Mesenchymal stem cell (in vitro differentiated cells and primary cell): ENCODE results near the gene TRIOBP.

Source experiments
- DNase-seq: peaks from one replicate; pipeline ENCODE4 v3.0.0-alpha.2; 2013
- H2AFZ ChIP-seq: one replicate; pipeline ENCODE4 v1.6.1; 2013; ENCODE audit warnings: low read depth, mild to moderate bottlenecking, control low read depth, inconsistent platforms, low read length, moderate library complexity
- H2AK5ac ChIP-seq: 2 replicates; pipeline ENCODE4 v1.6.1; 2013; ENCODE audit warnings: low read length, moderate library complexity, mild to moderate bottlenecking, inconsistent platforms; ENCODE audit not compliant: severe bottlenecking
- H2BK120ac ChIP-seq: one replicate; pipeline ENCODE4 v1.6.1; 2013; ENCODE audit warnings: low read depth, mild to moderate bottlenecking, inconsistent platforms, low read length, moderate library complexity
- H2BK12ac ChIP-seq, 2 experiments: one replicate each; pipeline ENCODE4 v1.6.1; 2013; ENCODE audit warnings: inconsistent platforms in 2 of 2, low read length in 2 of 2, mild to moderate bottlenecking in 2 of 2, moderate library complexity in 2 of 2, control low read depth in 1 of 2
- H2BK15ac ChIP-seq: one replicate; pipeline ENCODE4 v1.6.1; 2013; ENCODE audit warnings: mild to moderate bottlenecking, low read depth, inconsistent platforms; ENCODE audit not compliant: poor library complexity, severe bottlenecking
- H2BK5ac ChIP-seq: 2 replicates; pipeline ENCODE4 v1.6.1; 2013; ENCODE audit warnings: low read depth, mild to moderate bottlenecking, low read length, control low read depth, inconsistent platforms; ENCODE audit not compliant: poor library complexity, severe bottlenecking
- H3K14ac ChIP-seq, 2 experiments: one replicate each; pipeline ENCODE4 v1.6.1; 2013; ENCODE audit warnings: inconsistent platforms in 2 of 2, low read length in 2 of 2, control low read depth in 1 of 2, mild to moderate bottlenecking in 1 of 2, moderate library complexity in 1 of 2
- H3K18ac ChIP-seq, 2 experiments: one replicate each; pipeline ENCODE4 v1.6.1; 2013; ENCODE audit warnings: inconsistent platforms in 2 of 2, low read length in 2 of 2, control low read depth in 1 of 2, low read depth in 1 of 2, mild to moderate bottlenecking in 1 of 2
- H3K23ac ChIP-seq, 2 experiments: one replicate each; pipeline ENCODE4 v1.6.1; 2013; ENCODE audit warnings: inconsistent platforms in 2 of 2, low read length in 2 of 2, mild to moderate bottlenecking in 2 of 2, moderate library complexity in 2 of 2, control low read depth in 1 of 2
- H3K27ac ChIP-seq: 2 replicates; pipeline ENCODE4 v1.5.1; 2013; ENCODE audit warnings: mild to moderate bottlenecking, moderate library complexity, low read length, control low read depth, inconsistent platforms; ENCODE audit not compliant: poor library complexity, severe bottlenecking
- H3K27me3 ChIP-seq, 2 experiments: 2 replicates each; pipeline versions ENCODE4 v1.6.1 to v1.7.0; 2013; ENCODE audit warnings: low read length in 2 of 2, mild to moderate bottlenecking in 2 of 2, moderate library complexity in 2 of 2, control low read depth in 1 of 2, inconsistent platforms in 1 of 2; ENCODE audit not compliant: control insufficient read depth in 1 of 2, insufficient read depth in 1 of 2
- H3K36me3 ChIP-seq, 2 experiments: 2 replicates each; pipeline versions ENCODE4 v1.6.1 to v1.7.0; 2013; ENCODE audit warnings: low read length in 2 of 2, control low read depth in 1 of 2, inconsistent platforms in 1 of 2, low read depth in 1 of 2, mild to moderate bottlenecking in 1 of 2; ENCODE audit not compliant: insufficient read depth in 2 of 2, control insufficient read depth in 1 of 2
- H3K4ac ChIP-seq, 2 experiments: one replicate each; pipeline ENCODE4 v1.6.1; 2013; ENCODE audit warnings: inconsistent platforms in 2 of 2, low read length in 2 of 2, mild to moderate bottlenecking in 2 of 2, moderate library complexity in 2 of 2, control low read depth in 1 of 2, low read depth in 1 of 2
- H3K4me1 ChIP-seq: 2 replicates; pipeline ENCODE4 v1.6.1; 2013; ENCODE audit warnings: low read depth, low read length, control low read depth; ENCODE audit not compliant: control insufficient read depth, insufficient read depth
- H3K4me2 ChIP-seq: 2 replicates; pipeline ENCODE4 v1.6.1; 2013; ENCODE audit warnings: low read length, mild to moderate bottlenecking, inconsistent platforms; ENCODE audit not compliant: poor library complexity, severe bottlenecking
- H3K4me3 ChIP-seq, 2 experiments: 2 replicates each; pipeline versions ENCODE4 v1.5.1 to v1.7.0; 2013; ENCODE audit warnings: low read length in 2 of 2, mild to moderate bottlenecking in 2 of 2, control low read depth in 1 of 2, low read depth in 1 of 2; ENCODE audit not compliant: insufficient read depth in 1 of 2
- H3K79me1 ChIP-seq: replicated peaks from 2 replicates; pipeline ENCODE4 v1.6.1; 2013; ENCODE audit warnings: mild to moderate bottlenecking, control low read depth, low read length, inconsistent platforms; ENCODE audit not compliant: poor library complexity, severe bottlenecking
- H3K9ac ChIP-seq: 2 replicates; pipeline ENCODE4 v1.7.0; 2013; ENCODE audit warnings: mild to moderate bottlenecking, low read length, moderate library complexity
- H3K9me3 ChIP-seq: 2 replicates; pipeline ENCODE4 v1.7.0; 2013; ENCODE audit warnings: mild to moderate bottlenecking, low read length; ENCODE audit not compliant: control insufficient read depth
- H4K8ac ChIP-seq: one replicate; pipeline ENCODE4 v1.6.1; 2013; ENCODE audit warnings: inconsistent platforms, mild to moderate bottlenecking, low read length, moderate library complexity
- H4K91ac ChIP-seq: one replicate; pipeline ENCODE4 v1.6.1; 2013; ENCODE audit warnings: mild to moderate bottlenecking, low read length, inconsistent platforms
- WGBS: methylation state at CpG from one replicate; pipeline ENCODE4 v1.1.7; 2013; ENCODE audit warnings: mixed read lengths; 5-methylcytosine and 5-hydroxymethylcytosine counted together

Gene TRIOBP

GRCh38 chr22:37801946-37802309, 105.1 kb downstream of the TRIOBP start:
- Histone ChIP-seq H2BK5ac (no peak overlapping the region), H3K4me2 (peak overlapping the region; percentile 95), H3K4me1 (peaks cover 31% of the 10 kb centered on the region), H3K14ac (no peak overlapping the region), H3K18ac (peak overlapping the region; percentile 16 to 99), H3K23ac (no peak overlapping the region), H2BK12ac (peak overlapping the region in 1 of 2 experiments; percentile 15), H2AK5ac (no peak overlapping the region), H3K27me3 (peaks cover 0 to 10% of the 10 kb centered on the region in 2 experiments), H3K9ac (peak overlapping the region; percentile 79), H2AFZ (peak overlapping the region; percentile 43), H3K4me3 (peak overlapping the region; percentile 79 to 82), H3K4ac (peak overlapping the region in 1 of 2 experiments; percentile 43), H3K79me1 (peaks cover 6% of the 10 kb centered on the region), H4K91ac (peak overlapping the region; percentile 79), H3K36me3 (no peaks in the 10 kb centered on the region), H2BK15ac (peak overlapping the region; percentile 39), H3K27ac (no peak overlapping the region), H2BK120ac (no peak overlapping the region), H3K9me3 (no peaks in the 10 kb centered on the region), H4K8ac (peak overlapping the region; percentile 66)
- WGBS = 3% methylated on average over 12 of the region's 13 CpGs
- no peak for DNase-seq

GRCh38 chr22:37802310-37803194, 105.7 kb downstream of the TRIOBP start:
- H3K79me1 ChIP-seq = peaks cover 9% of the 10 kb centered on the region
- WGBS = 2% methylated on average over 38 of the region's 63 CpGs

DNA sequence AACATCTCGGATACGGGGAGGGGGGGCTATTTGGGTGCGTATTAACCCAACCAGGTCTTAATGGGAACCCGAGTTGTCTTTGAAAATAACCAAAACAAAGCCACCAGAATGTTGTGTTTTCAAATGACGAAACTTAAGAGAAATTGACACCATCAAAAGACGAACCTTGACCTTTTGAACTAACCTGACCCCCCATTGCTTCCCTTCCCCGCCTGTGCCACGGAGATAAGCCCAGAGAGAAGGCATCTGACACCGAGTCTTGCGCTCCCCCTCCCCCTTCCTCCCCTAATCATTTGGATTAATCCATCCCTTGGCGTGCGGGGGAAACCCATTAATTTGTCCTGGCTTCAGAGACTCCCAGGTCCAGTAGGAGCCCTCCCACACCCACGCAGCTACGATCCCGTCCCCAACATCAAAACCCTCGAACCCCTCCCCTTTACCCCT, 106.4 kb downstream of the TRIOBP start:
- H2BK5ac ChIP-seq = no peak overlapping the region
- H3K36me3 ChIP-seq = no peaks in the 10 kb centered on the region
- H3K4me3 ChIP-seq = peak overlapping the region in 1 of 2 experiments; percentile 82
- no peak overlapping the region for H2BK15ac ChIP-seq
- H3K4ac ChIP-seq = peak overlapping the region in 1 of 2 experiments; percentile 93
- no peak overlapping the region for H4K91ac ChIP-seq
- peak overlapping the region; percentile 53 for H2AK5ac ChIP-seq
- H3K27ac ChIP-seq = no peak overlapping the region
- H2BK120ac ChIP-seq = peak overlapping the region; percentile 54
- peaks cover 37% of the 10 kb centered on the region for H3K4me1 ChIP-seq
- no peak overlapping the region for H2AFZ ChIP-seq
- H2BK12ac ChIP-seq = no peak overlapping the region
- H3K4me2 ChIP-seq = peak overlapping the region; percentile 95
- no peaks in the 10 kb centered on the region for H3K9me3 ChIP-seq
- H3K23ac ChIP-seq = no peak overlapping the region
- H3K27me3 ChIP-seq = peaks cover 0 to 10% of the 10 kb centered on the region in 2 experiments
- DNase-seq = no peak
- H3K18ac ChIP-seq = peak overlapping the region; percentile 30 to 60
- WGBS = 13% methylated on average over 16 of the region's 16 CpGs
- no peak overlapping the region for H3K14ac ChIP-seq
- peak overlapping the region; percentile 4 for H4K8ac ChIP-seq
- H3K79me1 ChIP-seq = peaks cover 9% of the 10 kb centered on the region
- H3K9ac ChIP-seq = peak overlapping the region; percentile 79

More at GRCh38 chr22:37802310-37803194, 105.7 kb downstream of the TRIOBP start:
- peak overlapping the region; percentile 100 for H4K8ac ChIP-seq
- DNase-seq = peak; percentile 57
- peak overlapping the region; percentile 79 for H2AFZ ChIP-seq
- H3K18ac ChIP-seq = peak overlapping the region; percentile 93 to 99
- peak overlapping the region in 1 of 2 experiments; percentile 42 for H3K23ac ChIP-seq
- peak overlapping the region in 1 of 2 experiments; percentile 49 for H2BK12ac ChIP-seq
- peaks cover 34% of the 10 kb centered on the region for H3K4me1 ChIP-seq
- peak overlapping the region; percentile 95 for H3K4me2 ChIP-seq
- peak overlapping the region; percentile 95 for H2BK120ac ChIP-seq
- H2BK5ac ChIP-seq = no peak overlapping the region
- H4K91ac ChIP-seq = peak overlapping the region; percentile 92
- no peaks in the 10 kb centered on the region for H3K9me3 ChIP-seq
- H3K27me3 ChIP-seq = peaks cover 0 to 10% of the 10 kb centered on the region in 2 experiments
- H3K9ac ChIP-seq = peak overlapping the region; percentile 79
- H3K14ac ChIP-seq = peak overlapping the region in 1 of 2 experiments; percentile 92
- H2AK5ac ChIP-seq = no peak overlapping the region
- peak overlapping the region; percentile 79 to 82 for H3K4me3 ChIP-seq
- peak overlapping the region; percentile 82 to 93 for H3K4ac ChIP-seq
- H2BK15ac ChIP-seq = peak overlapping the region; percentile 97
- H3K36me3 ChIP-seq = no peaks in the 10 kb centered on the region
- H3K27ac ChIP-seq = no peak overlapping the region
